ENCODE results near the gene CTXND1. TPM values are rescaled to one million over a fixed set of nuclear protein-coding genes. Genes with fewer than 3 reads are reported as not detected.

CTXND1 gene
- total and polyA plus RNA-seq, 2 experiments from 2014 or later: not detected

DNA sequence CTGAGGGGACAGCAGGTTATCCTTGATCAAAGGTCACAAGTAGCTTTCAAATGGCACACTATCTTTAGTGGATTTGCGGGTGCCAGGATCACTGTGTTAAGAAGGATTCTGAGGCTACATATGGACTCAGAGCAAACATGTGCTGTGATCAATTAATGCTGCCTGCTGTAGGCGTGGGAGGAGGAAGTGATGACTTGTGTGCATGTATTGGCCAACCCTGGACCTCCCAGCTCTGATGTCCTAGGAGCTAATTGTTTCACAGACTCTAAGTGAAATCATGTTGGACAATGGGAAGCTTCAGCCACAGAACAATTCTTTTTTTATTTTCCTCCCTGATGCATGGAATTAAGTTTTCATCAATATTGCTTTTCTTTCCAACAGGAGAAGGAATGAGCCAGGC lies 74.9 kb downstream of the CTXND1 start:
- Histone ChIP-seq H2AFZ (no peak overlapping the region), H3K27ac (peak overlapping the region; percentile 23; the same call in 1 of the 2 replicates), H3K9me3 (ENCODE audit: low read depth) (no peaks in the 10 kb centered on the region), H3K36me3 (ENCODE audit: low read depth) (no peaks in the 10 kb centered on the region), H3K27me3 (replicated peaks; ENCODE audit: insufficient read depth) (no peaks in the 10 kb centered on the region), H3K79me2 (ENCODE audit: insufficient read depth) (no peaks in the 10 kb centered on the region), H4K20me1 (ENCODE audit: insufficient read depth) (no peaks in the 10 kb centered on the region), H3K4me3 (no peak overlapping the region), H3K9ac (no peak overlapping the region), H3K4me2 (ENCODE audit: unreplicated experiment) (no peak overlapping the region), H3K9me2 (ENCODE audit: insufficient read depth) (no peaks in the 10 kb centered on the region), H3K4me1 (ENCODE audit: insufficient read depth) (peaks cover 29% of the 10 kb centered on the region), H3F3A (ENCODE audit: insufficient read depth) (peaks cover 31% of the 10 kb centered on the region)
- TF ChIP-seq EZH2phosphoT487 (IDR thresholded peaks at IDR 0.05; ENCODE audit: insufficient read depth, low read depth): no peak
- no peak for TF ChIP-seq EZH2 (IDR thresholded peaks at IDR 0.05; ENCODE audit: insufficient read depth, poor library complexity, severe bottlenecking)
- 74 to 79% methylated on average over 2 of the region's 2 CpGs for WGBS, 2 experiments (ENCODE audit: low coverage in 1 of 2, low lambda C conversion rate in 2 of 2, missing lambda C conversion rate in 2 of 2)
- peak; percentile 69 for DNase-seq
- in situ Hi-C loops (cut with MboI): no loop called here

DNA sequence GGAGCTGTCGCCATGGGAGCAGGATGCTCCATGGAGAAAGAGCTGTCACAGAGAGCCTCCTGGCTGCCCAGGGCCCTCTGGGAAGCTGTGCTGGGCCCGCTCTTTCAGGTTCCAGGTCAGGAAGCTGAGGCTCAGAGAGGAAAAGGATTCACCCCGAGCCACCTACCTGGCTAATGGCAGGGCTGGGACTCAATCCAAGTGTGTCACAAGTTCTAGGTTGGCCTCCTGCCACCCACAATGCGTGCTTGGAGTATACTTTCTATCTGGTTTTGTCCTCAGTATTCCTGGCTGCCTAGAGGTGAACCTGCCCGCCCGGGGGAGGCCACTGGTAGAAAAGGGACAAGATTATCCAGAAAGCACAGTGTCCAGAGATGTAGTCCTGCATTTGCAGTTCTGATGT lies 75.6 kb downstream of the CTXND1 start:
- Histone ChIP-seq H3K4me1 (ENCODE audit: insufficient read depth) (peaks cover 28% of the 10 kb centered on the region), H2AFZ (no peak overlapping the region), H3K36me3 (ENCODE audit: low read depth) (no peaks in the 10 kb centered on the region), H3K9me2 (ENCODE audit: insufficient read depth) (no peaks in the 10 kb centered on the region), H3K27me3 (replicated peaks; ENCODE audit: insufficient read depth) (no peaks in the 10 kb centered on the region), H3K27ac (no peak overlapping the region), H3F3A (ENCODE audit: insufficient read depth) (peaks cover 29% of the 10 kb centered on the region), H3K4me2 (ENCODE audit: unreplicated experiment) (no peak overlapping the region), H3K9me3 (ENCODE audit: low read depth) (no peaks in the 10 kb centered on the region), H3K9ac (no peak overlapping the region), H3K4me3 (no peak overlapping the region), H4K20me1 (ENCODE audit: insufficient read depth) (no peaks in the 10 kb centered on the region), H3K79me2 (ENCODE audit: insufficient read depth) (no peaks in the 10 kb centered on the region)
- in situ Hi-C loops (cut with MboI): no loop called here
- 79% methylated on average over 6 of the region's 6 CpGs for WGBS, 2 experiments (ENCODE audit: low coverage in 1 of 2, low lambda C conversion rate in 2 of 2, missing lambda C conversion rate in 2 of 2)
- no peak for DNase-seq
- TF ChIP-seq EZH2phosphoT487 (IDR thresholded peaks at IDR 0.05; ENCODE audit: insufficient read depth, low read depth): no peak
- TF ChIP-seq EZH2 (IDR thresholded peaks at IDR 0.05; ENCODE audit: insufficient read depth, poor library complexity, severe bottlenecking): no peak

GRCh38 chr15:80175436-80175835 lies 76.6 kb downstream of the CTXND1 start:
- H3K4me2 ChIP-seq (ENCODE audit: unreplicated experiment): no peak overlapping the region
- H2AFZ ChIP-seq: no peak overlapping the region
- no peak overlapping the region for H3K27ac ChIP-seq
- H3K9ac ChIP-seq: no peak overlapping the region
- TF ChIP-seq EZH2phosphoT487 (IDR thresholded peaks at IDR 0.05; ENCODE audit: insufficient read depth, low read depth): no peak
- no peak for TF ChIP-seq EZH2 (IDR thresholded peaks at IDR 0.05; ENCODE audit: insufficient read depth, poor library complexity, severe bottlenecking)
- no peak for DNase-seq
- peaks cover 28% of the 10 kb centered on the region for H3K4me1 ChIP-seq (ENCODE audit: insufficient read depth)
- in situ Hi-C loops (cut with MboI): no loop called here
- no peaks in the 10 kb centered on the region for H3K9me3 ChIP-seq (ENCODE audit: low read depth)
- 90 to 94% methylated on average over 9 of the region's 9 CpGs for WGBS, 2 experiments (ENCODE audit: low coverage in 1 of 2, low lambda C conversion rate in 2 of 2, missing lambda C conversion rate in 2 of 2)
- H4K20me1 ChIP-seq (ENCODE audit: insufficient read depth): no peaks in the 10 kb centered on the region
- H3K79me2 ChIP-seq (ENCODE audit: insufficient read depth): no peaks in the 10 kb centered on the region
- no peak overlapping the region for H3K4me3 ChIP-seq
- no peaks in the 10 kb centered on the region for H3K9me2 ChIP-seq (ENCODE audit: insufficient read depth)
- peaks cover 29% of the 10 kb centered on the region for H3F3A ChIP-seq (ENCODE audit: insufficient read depth)
- no peaks in the 10 kb centered on the region for H3K27me3 ChIP-seq (replicated peaks; ENCODE audit: insufficient read depth)
- H3K36me3 ChIP-seq (ENCODE audit: low read depth): no peaks in the 10 kb centered on the region

DNA sequence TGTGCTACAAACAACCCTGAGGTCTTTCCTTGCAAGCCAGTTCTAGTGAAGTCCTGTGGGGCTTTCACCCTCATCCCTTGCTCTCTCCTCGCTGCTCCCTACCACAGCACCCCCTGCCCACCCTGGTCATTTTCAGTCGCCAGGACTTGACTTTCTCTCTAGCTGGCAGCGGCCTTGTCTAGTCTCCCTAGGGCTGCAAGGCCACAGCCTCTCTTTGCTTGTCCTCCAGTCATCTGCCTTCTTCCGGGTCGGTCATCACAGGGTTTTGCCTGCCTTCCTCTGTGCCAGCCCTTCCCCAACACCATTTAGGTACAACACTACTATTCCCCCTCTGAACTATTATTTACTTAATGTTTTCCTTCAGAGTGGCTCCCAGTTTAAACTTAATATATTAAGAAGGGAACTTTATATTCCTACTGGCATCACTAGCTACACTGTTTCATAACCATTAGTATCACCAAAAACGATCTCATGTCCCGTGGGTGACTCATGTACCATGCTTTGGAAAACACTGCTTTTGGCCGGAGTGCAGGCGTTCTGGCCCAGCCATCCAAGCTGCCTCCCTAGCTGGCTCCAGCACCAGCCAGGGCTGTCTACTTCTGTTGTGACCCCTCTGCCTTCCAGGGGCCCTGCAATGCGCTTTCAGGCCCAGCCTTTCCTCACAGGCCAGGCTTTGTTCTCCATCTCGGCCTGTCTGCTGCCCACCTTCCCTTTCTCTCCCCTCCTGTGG lies 77.8 kb downstream of the CTXND1 start:
- H3F3A ChIP-seq (ENCODE audit: insufficient read depth): peaks cover 29% of the 10 kb centered on the region
- H3K9me3 ChIP-seq (ENCODE audit: low read depth): no peaks in the 10 kb centered on the region
- peak; percentile 97 for DNase-seq
- in situ Hi-C loops (cut with MboI): no loop called here
- TF ChIP-seq EZH2 (IDR thresholded peaks at IDR 0.05; ENCODE audit: insufficient read depth, poor library complexity, severe bottlenecking) (no peak), EZH2phosphoT487 (IDR thresholded peaks at IDR 0.05; ENCODE audit: insufficient read depth, low read depth) (no peak)
- H4K20me1 ChIP-seq (ENCODE audit: insufficient read depth): no peaks in the 10 kb centered on the region
- H3K79me2 ChIP-seq (ENCODE audit: insufficient read depth): no peaks in the 10 kb centered on the region
- no peak overlapping the region for H3K4me3 ChIP-seq
- no peaks in the 10 kb centered on the region for H3K36me3 ChIP-seq (ENCODE audit: low read depth)
- WGBS, 2 experiments (ENCODE audit: low coverage in 1 of 2, low lambda C conversion rate in 2 of 2, missing lambda C conversion rate in 2 of 2): 26% methylated on average over 11 of the region's 11 CpGs
- peak overlapping the region; percentile 55 for H3K9ac ChIP-seq
- H2AFZ ChIP-seq: peak overlapping the region; percentile 34; the same call in 1 of the 2 replicates
- peak overlapping the region; percentile 32 for H3K4me2 ChIP-seq (ENCODE audit: unreplicated experiment)
- peaks cover 22% of the 10 kb centered on the region for H3K4me1 ChIP-seq (ENCODE audit: insufficient read depth)
- H3K27ac ChIP-seq: peak overlapping the region; percentile 79
- H3K9me2 ChIP-seq (ENCODE audit: insufficient read depth): no peaks in the 10 kb centered on the region
- no peaks in the 10 kb centered on the region for H3K27me3 ChIP-seq (replicated peaks; ENCODE audit: insufficient read depth)

All from GM23248 (cell line).